Uterus (tissue), 4 donors: Measurements from ENCODE around the gene EGR1. TPM values are rescaled to one million over a fixed set of nuclear protein-coding genes. Genes with fewer than 3 reads are reported as not detected.

Experiments
- DNase-seq, 2 donors: peaks; one replicate each; pipeline ENCODE4 v3.0.0-alpha.2; 2019 to 2020
- H3K27ac ChIP-seq, 2 donors: fragments of 200-600 bp; sonication (generic); 1 replicate in 1 of 2; 2 replicates in 1 of 2; pipeline ENCODE4 v1.5.1; 2016 to 2018
- H3K27me3 ChIP-seq, 2 donors: fragments of 200-600 bp; sonication (generic); one replicate each; pipeline ENCODE4 v1.5.1; 2018 to 2019; ENCODE audit warnings: control low read depth in 1 of 2
- H3K36me3 ChIP-seq, 2 donors: fragments of 200-600 bp; sonication (generic); one replicate each; pipeline ENCODE4 v1.5.1; 2019; ENCODE audit warnings: control low read depth in 1 of 2
- H3K4me1 ChIP-seq, 2 donors: fragments of 200-600 bp; sonication (generic); one replicate each; pipeline ENCODE4 v1.5.1; 2018 to 2019; ENCODE audit warnings: control low read depth in 1 of 2
- H3K4me3 ChIP-seq, 2 donors: fragments of 200-600 bp; sonication (generic); 1 replicate in 1 of 2; 2 replicates in 1 of 2; pipeline ENCODE4 v1.5.1; 2018 to 2019; ENCODE audit warnings: mild to moderate bottlenecking in 1 of 2
- H3K9me3 ChIP-seq, 2 donors: fragments of 200-600 bp; sonication (generic); one replicate each; pipeline ENCODE4 v1.5.1; 2019; ENCODE audit warnings: control low read depth in 1 of 2
- CTCF ChIP-seq, 4 experiments: fragments of 200-600 bp in 2 of 4; fragments of 450-650 bp in 2 of 4; sonication (generic) in 2 of 4; IDR thresholded peaks; one replicate each; pipeline ENCODE4 v1.5.1; 2016 to 2019; ENCODE audit warnings: antibody characterized with exemption in 4 of 4, mild to moderate bottlenecking in 2 of 4, moderate library complexity in 1 of 4
- POLR2A ChIP-seq, 2 donors: fragments of 450-650 bp; IDR thresholded peaks; one replicate each; pipeline ENCODE4 v1.6.1; 2016; ENCODE audit warnings: antibody characterized with exemption in 2 of 2, mild to moderate bottlenecking in 1 of 2, moderate library complexity in 1 of 2
- intact Hi-C: fragments of 100-400 bp; cut with DNase I; formaldehyde crosslinking; loops from one replicate; pipeline ENCODE4 v1.15.1; 2023; ENCODE audit warnings: low total_unique reads
- small RNA-seq: library from RNA; depleted of rRNA; stranded (forward); fragments of <200 nt; gene quantifications from one replicate; pipeline ENCODE3, GENCODE V24; 2016
- total RNA-seq, 4 donors: library from RNA; depleted of rRNA in 3 of 4; stranded (reverse); fragments of >200 nt in 3 of 4; gene quantifications; one replicate each; pipeline versions ENCODE4 v1.1.0 to v1.2.4, GENCODE V29; 2014 to 2023
- donor health status: DM: yes; HTN: yes; CAD: no.

Gene EGR1
- total RNA-seq, 4 donors from 2014 or later, result 2.6 to 123 (median 35.2) TPM

GRCh38 chr5:138514021-138514420 is 48.7 kb downstream of the EGR1 start:
- Histone ChIP-seq H3K9me3 (no peaks in the 10 kb centered on the region), H3K4me1 (no peaks in the 10 kb centered on the region), H3K36me3 (no peaks in the 10 kb centered on the region), H3K27ac (no peak overlapping the region), H3K27me3 (no peaks in the 10 kb centered on the region), H3K4me3 (no peak overlapping the region)
- DNase-seq, result no peak
- TF ChIP-seq CTCF (IDR thresholded peaks at IDR 0.05) (no peak), POLR2A (IDR thresholded peaks at IDR 0.05) (no peak)
- intact Hi-C loops, result no loop called here

- TF ChIP-seq CTCF (IDR thresholded peaks at IDR 0.05), result no peak
- TF ChIP-seq POLR2A (IDR thresholded peaks at IDR 0.05), result no peak
- Histone ChIP-seq H3K27me3 (no peaks in the 10 kb centered on the region), H3K36me3 (no peaks in the 10 kb centered on the region), H3K9me3 (no peaks in the 10 kb centered on the region), H3K4me1 (no peaks in the 10 kb centered on the region), H3K4me3 (no peak overlapping the region), H3K27ac (no peak overlapping the region)
- intact Hi-C loops, result no loop called here
- DNase-seq, result no peak
Observed at GRCh38 chr5:138515556-138516245, 50.4 kb downstream of the EGR1 start.

GRCh38 chr5:138517437-138517836 is 52.2 kb downstream of the EGR1 start:
- no peaks in the 10 kb centered on the region for H3K27me3 ChIP-seq
- no peaks in the 10 kb centered on the region for H3K4me1 ChIP-seq
- intact Hi-C loops, result no loop called here
- no peak for TF ChIP-seq CTCF (IDR thresholded peaks at IDR 0.05)
- no peak for TF ChIP-seq POLR2A (IDR thresholded peaks at IDR 0.05)
- DNase-seq, result no peak
- no peaks in the 10 kb centered on the region for H3K36me3 ChIP-seq
- no peaks in the 10 kb centered on the region for H3K9me3 ChIP-seq
- no peak overlapping the region for H3K4me3 ChIP-seq
- no peak overlapping the region for H3K27ac ChIP-seq

Small RNAs within 50 kb of the gene (small RNA-seq; reads per million reads assigned to genes)
- gene AC113403.1, result not detected

Other genes starting within 250 kb of the EGR1 start
- gene GFRA3, start 190.9 kb upstream of the EGR1 start, total RNA-seq, result 1 to 10 TPM in 1 of 4 donors, under 1 TPM in 1, not detected in 2; 0.30 to 1.2 TPM
- gene CDC25C, start 133.7 kb upstream of the EGR1 start, total RNA-seq, result 1 to 10 TPM in 1 of 4 donors, not detected in 3; 4.6 TPM
- gene FAM53C, start 127.2 kb upstream of the EGR1 start, total RNA-seq, result 10 to 100 TPM; 20.0 to 54.4 (median 26.4) TPM
- gene KDM3B, start 112.8 kb upstream of the EGR1 start, total RNA-seq, result 10 to 100 TPM; 21.8 to 96.4 (median 51.5) TPM
- 10 to 100 TPM in 1 of 4 donors, 1 to 10 TPM in 2, under 1 TPM in 1; 0.77 to 14.1 (median 5.0) TPM for gene REEP2, start 26.4 kb upstream of the EGR1 start, total RNA-seq
- gene ETF1, start 77.8 kb downstream of the EGR1 start, total RNA-seq, result 100 to 1,000 TPM in 2 of 4 donors, 10 to 100 TPM in 2; 40.9 to 129 (median 87.8) TPM
- 100 to 1,000 TPM; 128 to 254 (median 154) TPM for gene HSPA9, start 109.9 kb downstream of the EGR1 start, total RNA-seq